Activated CD8-positive, alpha-beta memory T cell treated with anti-CD3 and anti-CD28 coated beads for 24 hours (primary cell): ENCODE measurements around the gene SH2D3C.

Experiments
- DNase-seq: peaks from one replicate; pipeline ENCODE4 v3.0.0-alpha.2; 2020

The SH2D3C gene

DNA sequence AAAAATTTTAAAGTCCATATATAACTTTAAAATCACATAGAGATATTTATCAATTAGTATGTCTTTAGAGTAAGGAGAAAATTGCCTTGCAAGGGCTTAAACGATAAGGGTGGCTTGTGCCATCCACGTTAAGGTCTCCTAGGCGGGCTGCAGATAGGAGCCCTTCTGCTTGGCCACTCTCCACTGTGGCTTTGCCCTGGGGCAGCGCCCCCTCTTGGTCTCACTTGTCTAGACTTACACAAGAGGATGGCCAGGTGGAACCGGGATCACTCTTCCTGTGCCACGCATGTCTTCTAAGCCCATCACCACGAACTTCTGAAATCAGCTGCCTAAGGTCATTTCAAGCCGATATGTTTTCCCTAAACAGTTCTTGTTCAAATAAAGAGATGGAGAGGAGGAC lies 27.2 kb upstream of the SH2D3C start:
- no peak for DNase-seq

GRCh38 chr9:127803507-127804352 lies 25.3 kb upstream of the SH2D3C start:
- DNase-seq: no peak

GRCh38 chr9:127802576-127803443 lies 24.3 kb upstream of the SH2D3C start, which contains the start of gene FPGS:
FPGS (plus strand) TSS chr9:127802882; CDS start chr9:127802925, 43 bp downstream.
- DNase-seq: peak; percentile 92

- DNase-seq: no peak
These were observed 23.6 kb upstream of the SH2D3C start for GRCh38 chr9:127801955-127802575.

DNA sequence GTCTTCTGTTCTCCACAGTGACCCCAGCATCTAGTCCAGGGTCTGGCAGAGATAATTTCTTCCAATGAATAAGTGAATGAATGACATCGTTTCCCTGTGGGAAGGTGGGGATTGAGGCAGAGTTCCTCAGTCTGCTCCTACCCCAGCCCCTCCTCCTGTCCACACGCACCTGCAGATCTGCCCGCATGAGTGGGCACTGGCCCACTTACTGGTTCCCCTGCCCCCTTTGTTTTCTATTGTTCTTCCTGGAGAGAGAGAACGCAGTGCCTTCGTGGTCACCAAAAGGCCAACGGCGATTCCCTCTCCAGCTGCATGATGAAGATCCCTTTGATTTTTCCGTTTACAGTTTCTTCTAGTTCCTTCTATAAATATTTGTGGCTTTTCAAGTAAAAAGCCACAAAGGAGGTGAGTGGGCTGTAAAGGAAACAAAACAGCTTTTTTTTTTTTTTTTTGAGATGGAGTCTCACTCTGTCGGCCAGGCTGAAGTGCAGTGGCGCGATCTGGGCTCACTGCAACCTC lies 18.4 kb upstream of the SH2D3C start:
- DNase-seq: peak; percentile 60

DNA sequence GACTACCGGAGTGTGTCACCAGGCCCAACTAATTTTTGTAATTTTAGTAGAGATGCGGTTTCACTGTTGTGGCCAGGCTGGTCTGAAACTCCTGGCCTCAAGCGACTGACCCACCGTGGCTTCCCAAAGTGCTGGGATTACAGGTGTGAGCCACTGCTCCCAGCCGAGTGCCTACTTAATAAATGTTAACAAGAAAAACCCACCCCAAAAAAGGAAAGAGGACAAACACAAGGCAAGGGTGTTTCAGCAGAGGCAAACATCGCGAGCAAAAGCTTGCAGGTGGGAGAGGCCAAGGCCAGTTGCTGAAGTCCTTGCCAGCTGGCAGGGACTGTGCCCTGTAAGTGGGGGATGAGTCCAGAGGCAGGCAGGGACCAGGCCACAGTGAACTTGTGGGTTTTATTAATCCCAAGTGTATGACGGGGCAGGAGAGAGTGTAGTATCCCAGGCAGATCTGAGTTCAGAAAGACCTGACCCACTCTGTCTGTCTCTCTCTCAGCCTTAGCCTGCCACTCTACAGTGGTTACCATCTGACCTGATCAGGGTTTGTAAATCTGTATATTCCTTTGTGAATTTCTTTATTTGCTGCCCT lies 17.9 kb upstream of the SH2D3C start:
- DNase-seq: peak; percentile 59

DNA sequence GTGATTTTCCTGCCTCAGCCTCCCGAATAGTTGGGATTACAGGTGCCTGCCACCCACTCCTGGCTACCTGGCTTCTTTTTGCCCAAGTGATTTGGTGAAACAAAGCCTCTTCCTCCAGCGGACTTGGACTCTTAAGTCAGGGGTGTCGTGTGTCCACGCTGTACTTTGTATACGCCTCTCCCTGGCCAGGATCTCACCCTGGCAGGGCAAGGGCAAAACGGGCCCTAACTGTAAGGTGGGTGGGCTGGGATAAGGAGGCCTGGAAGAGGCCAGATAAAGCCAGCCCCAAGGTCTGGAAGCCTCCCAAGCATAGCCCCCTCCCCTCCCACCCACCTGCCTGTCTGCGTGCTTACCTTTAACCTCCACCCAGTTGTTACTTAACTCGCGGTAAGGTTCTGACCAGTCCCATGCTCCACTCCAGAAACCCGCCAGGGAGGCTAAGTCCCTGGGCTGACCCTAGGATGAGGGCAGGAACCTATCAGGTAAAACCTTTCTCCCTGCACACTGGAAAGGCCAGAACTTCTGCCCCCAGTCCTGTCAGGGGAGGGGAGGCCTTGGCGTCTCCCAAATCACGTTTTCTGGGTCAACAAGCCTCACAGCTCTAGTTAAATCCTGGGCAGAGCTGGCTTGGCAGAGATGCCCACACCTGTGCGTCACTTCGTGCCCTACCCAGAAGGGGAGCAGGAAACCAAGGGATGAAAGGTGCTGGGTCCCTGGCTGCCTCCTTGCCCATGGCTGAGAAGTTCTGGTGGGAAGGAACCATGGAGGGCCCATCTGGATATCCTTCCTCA lies 15.7 kb upstream of the SH2D3C start:
- DNase-seq: peak; percentile 58

GRCh38 chr9:127793093-127793708 lies 14.7 kb upstream of the SH2D3C start:
- DNase-seq: peak; percentile 56

DNA sequence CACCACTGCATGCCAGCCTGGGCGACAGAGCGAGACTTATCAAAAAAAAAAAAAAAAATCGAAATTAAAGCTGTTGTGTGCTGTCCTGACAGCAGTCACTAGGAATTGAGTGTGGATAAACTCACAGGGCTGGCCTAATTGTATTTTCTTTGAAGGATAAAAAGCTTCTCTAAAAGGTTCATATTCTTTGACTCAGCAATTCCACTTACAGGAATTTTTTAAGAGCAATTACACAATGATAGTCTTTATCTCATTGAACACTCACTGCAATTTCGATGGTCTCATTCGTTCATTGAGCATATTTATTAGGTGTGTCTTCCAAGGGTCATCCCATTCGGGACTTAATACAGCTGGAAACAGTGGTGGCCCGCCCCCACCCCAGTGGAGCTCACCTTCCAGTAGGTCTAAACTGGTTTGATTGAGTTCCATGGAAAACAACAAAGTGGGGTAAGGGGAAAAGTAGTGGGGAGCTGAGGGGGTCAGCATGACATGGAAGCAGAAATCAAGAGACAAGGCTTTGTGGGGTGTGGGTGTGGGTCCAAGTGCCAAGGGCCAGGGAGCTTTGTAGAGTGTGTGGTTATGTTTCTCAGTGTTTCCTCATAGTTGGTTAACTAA lies 14.1 kb upstream of the SH2D3C start:
- peak; percentile 54 for DNase-seq

- DNase-seq: no peak
These were observed 12.6 kb upstream of the SH2D3C start for GRCh38 chr9:127791085-127791484.

DNA sequence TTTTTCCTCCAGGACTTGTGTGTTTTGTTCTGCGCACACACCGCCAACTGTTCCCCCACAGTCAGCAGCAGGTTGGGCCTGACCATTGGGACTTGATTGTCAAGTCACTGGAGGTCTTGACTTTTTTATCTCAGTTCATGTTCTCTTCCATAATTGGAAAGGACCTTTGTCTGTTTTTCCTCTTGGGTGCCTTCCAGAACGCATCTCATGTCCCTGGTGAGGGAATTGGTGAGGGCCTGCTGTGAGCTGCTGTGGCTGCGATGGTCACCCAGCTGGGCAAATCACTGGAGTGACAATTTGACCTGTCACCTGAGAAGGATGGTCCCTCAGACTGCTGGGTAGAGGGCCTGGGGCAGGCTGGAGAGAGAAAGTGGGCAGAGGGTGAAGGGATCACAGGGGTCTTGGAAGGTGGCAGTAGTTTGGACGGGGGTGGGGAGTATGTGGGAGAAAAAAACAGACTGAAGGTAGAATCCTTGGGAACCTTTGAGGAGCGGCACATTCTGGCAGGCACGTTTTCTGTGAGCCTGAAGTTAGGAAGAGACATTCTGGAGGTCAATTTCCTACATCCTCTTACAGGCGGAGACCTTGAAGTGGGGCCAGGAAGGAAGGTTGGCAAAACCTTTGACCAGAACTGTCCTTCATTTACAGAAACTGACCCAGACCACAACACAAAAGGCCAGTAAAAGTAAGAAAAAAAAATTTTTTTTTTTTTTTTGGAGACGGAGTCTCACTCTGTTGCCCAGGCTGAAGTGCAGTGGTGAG lies 11.8 kb upstream of the SH2D3C start:
- DNase-seq: no peak

- no peak for DNase-seq
These were observed 10.7 kb upstream of the SH2D3C start for GRCh38 chr9:127789179-127789578.

GRCh38 chr9:127788337-127789011 lies 10.0 kb upstream of the SH2D3C start:
- DNase-seq: peak; percentile 77

GRCh38 chr9:127786773-127787104 lies 8.3 kb upstream of the SH2D3C start:
- DNase-seq: no peak

- peak; percentile 97 for DNase-seq
These were observed 7.7 kb upstream of the SH2D3C start, which contains the start of gene CDK9 for GRCh38 chr9:127785933-127786772. CDK9 (plus strand) TSS chr9:127786034; CDS start chr9:127786149, 115 bp downstream.

GRCh38 chr9:127785023-127785932 lies 6.8 kb upstream of the SH2D3C start:
- DNase-seq: peak; percentile 97
